Activated CD4-positive, CD25-positive, alpha-beta regulatory T cell treated with anti-CD3 and anti-CD28 coated beads, Interleukin-2, amount 50 U/mL, for 16 hours (primary cell): Measurements from ENCODE around the gene CDH5.

ENCODE experiments used
- DNase-seq: peaks from one replicate; pipeline ENCODE4 v3.0.0-alpha.2; 2020; ENCODE audit warnings: low read depth, low spot score

CDH5 gene

DNA sequence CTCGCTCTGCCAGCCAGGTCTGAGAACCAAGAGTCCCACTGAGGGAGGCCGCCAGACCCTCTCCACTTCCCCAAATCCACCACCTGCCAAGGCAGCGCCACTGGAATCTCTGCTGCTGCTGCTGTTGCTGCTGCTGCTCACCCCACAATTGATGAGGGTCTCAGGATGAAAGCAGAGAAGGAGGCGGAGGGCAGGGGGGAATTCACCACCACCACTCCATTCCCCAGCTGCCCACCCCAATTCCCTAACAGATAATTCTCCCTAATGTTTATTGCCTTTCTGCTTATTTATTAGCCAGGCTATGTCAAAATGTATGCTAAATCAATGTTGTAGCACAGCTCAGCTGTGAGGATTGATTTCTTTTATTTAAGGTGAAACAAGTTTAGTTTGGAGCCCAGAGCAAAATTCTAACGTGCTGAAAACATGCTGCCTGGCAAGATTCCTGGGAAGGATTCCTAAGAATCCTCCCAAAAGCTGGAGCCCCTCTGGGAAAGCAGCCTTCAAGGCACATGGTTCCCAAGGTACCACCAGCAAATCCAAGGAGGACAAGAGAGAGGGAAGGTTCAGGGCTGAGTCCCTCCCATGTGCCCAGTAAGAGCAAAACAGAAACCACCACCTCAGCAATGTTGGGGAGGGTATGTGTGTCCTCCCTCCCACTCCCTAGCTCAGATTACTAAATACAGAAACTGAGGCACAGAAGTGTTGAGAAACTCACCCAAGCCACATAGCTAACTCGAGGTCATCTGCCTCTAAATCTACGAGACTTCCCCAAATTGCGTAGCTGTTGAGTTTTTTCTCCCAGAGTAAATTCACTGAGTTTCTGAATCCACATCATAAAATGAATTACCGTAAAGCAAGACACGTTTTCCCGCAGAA, 12.2 kb upstream of the CDH5 start:
- no peak for DNase-seq

DNA sequence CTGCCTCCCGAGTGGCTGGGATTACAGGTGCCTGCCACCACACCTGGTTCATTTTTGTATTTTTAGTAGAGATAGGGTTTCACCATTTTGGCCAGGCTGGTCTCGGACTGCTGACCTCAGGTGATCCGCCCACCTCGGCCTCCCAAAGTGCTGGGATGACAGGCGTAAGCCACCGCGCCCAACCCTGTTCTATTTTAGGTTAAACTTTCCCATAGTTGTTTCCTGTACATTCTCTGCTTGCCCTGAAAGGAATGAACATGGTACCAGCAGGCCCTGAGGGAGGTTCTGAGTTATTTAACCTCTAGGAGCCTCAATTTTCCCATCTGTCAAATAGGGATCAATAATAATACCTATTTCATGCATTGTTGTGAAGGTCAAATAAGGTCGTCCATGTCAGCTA, 11.0 kb upstream of the CDH5 start:
- DNase-seq = no peak

DNA sequence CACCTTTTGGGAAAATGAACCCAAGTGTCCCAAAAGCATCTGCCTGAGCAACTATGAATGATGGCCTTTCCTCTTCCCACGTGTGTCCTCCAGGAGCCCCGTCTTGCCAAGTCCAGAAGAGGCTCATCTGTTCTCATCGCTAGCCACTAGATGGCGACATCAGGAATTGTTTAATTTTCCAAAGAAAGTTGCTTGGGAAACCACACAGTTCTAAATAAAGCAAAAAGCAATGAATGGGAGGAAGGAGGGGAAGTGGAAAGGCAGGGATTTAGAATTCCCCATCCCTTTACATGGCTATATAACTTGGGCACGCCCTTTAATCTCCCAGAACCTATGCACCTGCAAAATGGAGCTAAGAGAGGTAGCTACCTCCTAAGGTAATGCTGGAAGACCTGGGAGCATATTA, 9.0 kb upstream of the CDH5 start:
- DNase-seq = no peak

DNA sequence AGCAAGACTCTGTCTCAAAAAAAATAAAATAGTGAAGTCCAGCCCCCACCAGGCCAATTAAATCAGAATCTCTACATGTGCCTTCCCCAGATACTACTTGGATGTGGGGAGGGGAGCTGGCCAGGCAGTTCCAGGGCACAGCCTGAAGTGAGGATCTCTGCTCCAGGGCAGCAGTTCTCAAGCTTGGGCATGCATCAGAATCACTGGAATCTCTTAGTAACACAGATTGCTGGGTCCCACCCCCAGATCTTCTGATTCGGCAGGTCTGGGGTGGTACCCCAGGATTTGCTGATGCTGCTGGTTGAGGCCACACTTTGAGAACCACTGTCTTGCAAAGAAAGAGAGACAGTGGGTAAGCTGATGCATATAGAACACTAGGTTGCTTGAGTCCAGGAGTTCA, 8.3 kb upstream of the CDH5 start:
- DNase-seq = no peak

DNA sequence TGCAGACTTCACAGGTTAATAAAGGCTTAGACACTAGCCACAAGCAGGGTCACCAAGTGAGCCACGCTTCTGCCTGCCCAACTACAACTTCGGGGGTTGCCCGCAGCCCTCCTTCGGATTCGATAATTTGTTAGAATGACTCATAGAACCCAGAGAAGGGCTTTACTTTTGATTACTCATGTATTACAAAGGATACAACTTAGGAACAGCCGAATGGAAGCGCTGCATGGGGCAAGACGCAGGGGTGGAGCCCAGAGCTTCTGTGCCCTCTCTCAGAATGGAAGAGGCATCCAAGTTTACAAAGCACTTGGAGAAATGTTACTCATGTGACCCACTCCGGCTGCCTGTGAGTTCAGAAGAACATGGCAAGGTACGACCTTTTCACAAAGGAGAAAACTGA, 7.5 kb upstream of the CDH5 start:
- DNase-seq = no peak

DNA sequence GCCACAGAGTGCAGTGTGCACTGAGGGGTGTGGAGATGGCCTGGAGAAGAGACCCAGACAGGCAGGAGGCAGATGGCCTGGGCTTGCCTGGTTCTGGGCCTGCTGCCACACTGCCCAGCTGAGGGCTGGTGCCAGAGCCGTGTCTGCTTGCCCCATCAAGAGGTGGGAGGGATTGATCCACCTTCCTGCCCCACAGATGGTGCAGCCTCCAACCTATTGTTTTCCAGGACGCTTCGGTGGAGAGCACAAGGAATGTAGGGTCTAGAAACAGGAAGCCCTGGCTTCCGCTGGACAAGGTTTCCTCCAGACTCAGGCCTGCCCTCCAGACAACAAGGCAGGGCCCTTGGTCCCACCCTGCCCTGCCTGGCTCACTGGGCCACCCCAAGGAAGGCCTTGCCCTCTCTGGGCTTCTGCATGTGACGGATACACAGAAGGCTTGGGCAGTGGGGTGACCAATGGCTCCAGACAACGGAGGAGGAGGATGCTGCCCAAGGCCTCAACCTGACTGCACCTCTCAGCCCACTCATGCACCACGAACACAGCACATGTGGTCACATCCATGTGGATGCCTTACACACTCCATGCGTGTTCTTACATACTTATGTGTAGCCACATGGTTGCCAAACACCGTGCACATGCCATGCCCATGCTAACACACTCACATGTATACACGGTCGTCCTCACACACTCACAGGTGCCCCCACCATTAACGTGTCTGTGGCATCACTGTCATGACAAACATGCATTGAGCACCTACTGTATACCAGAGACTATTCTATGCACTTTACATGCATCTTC, 6.5 kb upstream of the CDH5 start:
- DNase-seq = no peak

DNA sequence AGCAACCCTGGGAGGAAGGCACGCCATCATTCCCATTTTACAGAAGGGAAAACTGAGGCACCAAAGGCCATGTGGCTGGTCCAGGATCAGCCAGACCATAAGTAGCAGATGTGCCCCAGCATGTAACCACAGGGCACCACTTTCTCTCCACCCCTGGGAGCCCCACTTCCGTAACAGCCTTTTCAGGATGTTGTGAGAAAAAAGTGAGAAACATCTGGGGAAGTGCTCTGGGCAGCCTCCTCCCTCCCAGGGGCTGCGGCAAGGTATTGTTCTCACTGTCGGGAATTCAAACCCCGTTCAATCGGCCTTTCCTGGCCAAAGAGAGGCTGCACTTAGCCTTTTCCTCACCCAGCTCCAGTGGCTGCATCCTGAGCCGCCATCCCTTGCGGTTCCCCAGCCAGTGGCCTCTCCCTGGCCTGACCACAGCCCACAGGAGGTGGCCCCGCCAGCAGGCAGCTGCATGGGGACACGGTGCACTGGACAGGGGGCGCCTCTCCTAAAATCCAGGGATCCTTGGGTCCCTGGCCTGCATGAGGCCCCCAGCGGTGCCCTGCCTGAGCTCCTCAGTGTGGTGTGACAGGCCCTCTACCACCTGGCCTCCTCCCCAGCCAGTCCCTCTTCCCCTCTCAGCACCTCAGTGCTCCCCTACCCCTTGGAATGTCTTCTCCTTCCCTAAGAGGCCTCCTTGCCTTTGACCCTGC, 5.7 kb upstream of the CDH5 start:
- DNase-seq = no peak

DNA sequence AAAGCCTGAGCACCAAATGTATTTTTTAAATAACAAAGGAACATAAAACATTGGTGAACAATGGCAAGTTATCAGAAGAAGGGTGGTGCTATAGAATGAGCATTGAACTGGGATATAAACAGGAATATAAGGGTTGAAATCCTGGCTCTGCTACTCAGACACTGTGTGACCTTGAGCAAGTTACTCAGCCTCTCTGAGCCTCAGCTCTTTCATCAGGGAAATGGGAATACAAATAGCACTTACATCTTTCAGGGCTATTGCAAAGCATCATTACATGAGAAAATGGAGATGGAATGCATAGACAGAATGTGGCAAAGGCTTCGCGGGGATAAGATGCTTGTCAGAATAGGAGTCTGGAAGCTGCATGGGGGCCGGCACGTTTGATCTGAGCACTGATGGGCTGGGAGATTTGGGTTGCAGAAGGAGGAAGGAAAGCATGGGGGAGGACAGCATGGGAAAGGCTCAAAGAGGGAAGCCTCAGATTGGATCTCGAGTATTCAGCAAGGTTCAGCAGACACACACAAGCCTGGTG, 4.8 kb upstream of the CDH5 start:
- DNase-seq = no peak

DNA sequence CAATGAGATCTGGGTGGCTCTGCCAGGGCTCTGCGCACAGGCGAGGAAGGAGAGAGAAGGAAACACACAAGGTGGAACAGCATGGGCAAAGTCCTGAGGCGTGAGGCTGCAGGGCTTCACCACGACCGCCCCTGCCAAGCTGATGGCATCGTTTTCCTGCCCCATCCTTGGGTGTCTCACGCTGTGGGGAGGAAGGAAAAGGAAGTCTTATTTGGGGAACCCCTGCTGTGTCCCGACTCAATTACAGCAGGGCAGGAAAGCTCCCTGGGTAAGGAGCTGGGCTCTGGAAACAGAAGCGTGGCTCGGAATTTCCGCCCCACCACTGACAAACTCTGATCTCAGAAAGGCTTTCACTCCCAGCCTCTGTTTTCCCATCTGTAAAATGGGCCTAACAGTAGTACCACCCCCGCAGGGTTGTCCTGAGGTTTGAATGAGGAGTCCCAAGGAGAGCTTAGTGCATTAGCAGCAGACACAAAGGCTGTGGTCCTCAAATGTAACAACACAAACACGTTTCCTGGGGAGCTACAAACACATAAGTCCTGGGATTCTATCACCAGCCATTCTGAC, 3.2 kb upstream of the CDH5 start:
- DNase-seq = no peak

DNA sequence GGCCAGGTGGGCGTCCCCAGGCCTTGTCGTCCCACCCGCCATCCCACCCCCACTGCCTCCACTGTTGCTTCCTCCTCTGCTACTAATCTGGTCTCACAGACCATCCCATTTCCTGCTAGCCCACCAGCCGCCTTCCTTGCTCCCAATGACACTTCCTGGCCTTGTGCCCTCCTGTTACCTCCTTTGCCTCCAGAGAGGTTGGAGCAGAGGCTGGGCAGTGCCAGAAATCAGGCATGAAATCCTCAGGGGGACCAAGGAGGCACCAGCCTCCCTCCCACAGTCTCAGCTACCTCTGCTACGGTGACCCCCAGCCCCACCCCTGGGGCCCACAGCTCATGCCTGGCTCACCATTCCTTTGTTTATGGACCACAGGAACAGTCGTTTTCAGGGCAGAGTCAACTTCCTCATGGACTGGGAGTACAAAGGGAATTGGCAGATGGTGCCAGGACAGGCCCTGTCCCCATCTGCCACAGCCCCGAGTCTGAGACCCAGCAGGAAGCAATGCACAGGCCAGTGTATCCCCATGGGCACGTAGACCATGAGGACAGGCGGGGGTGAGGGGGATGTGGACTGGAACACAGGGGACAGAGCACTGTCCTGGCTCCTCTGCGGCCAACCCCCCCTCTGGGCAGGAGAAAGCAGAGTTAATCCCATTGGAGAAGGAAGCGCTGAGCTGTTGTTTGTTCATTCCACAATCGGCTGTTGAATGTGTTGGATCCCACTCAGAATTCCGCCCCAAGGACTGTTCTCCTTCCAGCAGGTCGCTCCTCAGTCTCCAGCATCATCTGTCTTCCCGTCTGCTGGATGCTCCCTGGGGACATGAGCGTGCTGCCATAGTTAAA, 2.2 kb upstream of the CDH5 start:
- DNase-seq = no peak

DNA sequence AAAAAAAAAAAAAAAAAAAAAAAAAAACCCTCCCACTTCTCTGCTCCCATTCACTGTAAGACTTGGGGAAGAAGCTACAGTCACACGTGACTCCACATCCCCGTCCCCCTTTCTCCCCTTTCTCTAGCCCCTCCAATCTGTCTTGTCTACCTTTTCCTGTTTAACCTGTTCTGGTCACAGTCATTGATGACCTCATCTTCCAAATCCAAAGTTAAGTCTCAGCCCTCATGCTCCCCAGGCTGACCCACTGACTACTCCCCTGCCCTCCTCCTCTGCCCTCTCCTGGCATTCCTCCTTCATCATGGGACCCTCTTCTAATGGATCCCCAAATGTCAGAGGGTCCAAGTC, 1.6 kb upstream of the CDH5 start:
- DNase-seq = no peak

DNA sequence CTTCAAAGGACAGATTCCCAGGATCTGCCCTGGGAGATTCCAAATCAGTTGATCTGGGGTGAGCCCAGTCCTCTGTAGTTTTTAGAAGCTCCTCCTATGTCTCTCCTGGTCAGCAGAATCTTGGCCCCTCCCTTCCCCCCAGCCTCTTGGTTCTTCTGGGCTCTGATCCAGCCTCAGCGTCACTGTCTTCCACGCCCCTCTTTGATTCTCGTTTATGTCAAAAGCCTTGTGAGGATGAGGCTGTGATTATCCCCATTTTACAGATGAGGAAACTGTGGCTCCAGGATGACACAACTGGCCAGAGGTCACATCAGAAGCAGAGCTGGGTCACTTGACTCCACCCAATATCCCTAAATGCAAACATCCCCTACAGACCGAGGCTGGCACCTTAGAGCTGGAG, 840 bp upstream of the CDH5 start:
- no peak for DNase-seq

DNA sequence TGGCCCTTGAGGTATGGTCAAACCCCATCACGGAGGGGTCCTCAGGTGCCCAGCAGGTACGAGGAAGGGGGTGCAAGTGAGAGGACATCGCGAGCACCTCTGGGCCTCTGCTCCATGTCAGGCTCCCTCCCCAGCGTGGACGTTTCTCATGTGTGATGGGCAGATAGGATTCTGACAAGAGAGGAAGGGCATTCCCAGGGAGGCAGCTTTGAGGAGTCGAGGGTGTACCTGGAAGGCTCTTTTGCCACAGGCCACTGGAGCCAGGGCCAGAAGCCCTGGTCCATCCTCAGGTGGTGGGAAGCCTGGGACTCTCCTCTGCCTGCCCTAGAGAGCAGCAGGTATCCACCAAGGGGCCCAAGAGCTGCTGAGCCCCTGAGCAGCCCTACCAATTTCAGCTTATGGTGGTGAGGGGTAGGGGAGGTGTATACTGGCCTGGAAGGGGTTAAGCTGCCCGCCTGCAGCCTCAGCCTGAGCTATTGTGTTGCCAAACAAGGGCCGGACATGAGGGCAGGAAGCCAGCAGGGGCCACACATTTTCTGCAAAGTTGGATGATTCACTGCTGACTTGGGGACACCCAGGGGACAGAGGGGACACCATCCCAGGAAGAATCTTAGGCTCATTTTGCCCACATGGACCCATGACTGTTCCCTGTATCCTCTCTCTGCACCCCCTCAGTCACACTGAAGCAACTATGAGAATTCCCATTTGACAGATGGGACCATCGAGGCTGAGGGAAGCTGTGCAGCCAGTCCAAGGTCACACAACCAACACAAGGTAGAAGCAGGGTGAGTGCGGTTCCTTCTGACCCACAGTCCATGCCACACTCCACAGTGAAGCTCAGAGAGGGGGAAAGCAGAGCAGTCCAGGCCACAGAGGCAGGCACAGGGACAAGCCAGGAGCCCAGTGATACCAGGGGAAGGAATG, 1.7 kb downstream of the CDH5 start:
- DNase-seq = no peak

DNA sequence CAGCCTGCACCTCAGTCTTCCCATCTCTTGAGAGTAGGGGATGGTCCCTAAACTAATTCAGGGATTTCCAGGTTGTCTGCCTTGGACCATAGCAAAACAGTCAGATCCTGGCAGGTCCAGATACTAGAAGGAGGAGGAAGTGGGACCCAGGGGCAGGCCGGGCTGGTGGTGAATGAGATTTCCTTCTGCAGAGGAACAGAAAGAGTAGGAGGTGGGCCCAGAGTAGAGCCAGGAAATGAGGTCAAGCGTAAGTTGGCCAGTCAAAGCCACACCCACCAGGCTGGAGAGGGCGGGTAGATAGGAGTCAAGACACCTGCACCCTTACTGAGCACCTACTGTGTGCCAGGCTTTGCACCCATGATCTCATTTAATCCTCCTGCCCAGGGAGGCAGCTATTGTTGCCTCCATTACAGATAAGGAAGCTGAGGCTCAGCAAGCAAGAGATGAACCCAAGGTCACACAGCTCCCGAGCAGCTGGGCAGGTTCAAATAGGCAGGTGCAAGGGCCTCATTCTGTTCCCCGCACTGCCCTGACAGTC, 2.6 kb downstream of the CDH5 start:
- DNase-seq = no peak

DNA sequence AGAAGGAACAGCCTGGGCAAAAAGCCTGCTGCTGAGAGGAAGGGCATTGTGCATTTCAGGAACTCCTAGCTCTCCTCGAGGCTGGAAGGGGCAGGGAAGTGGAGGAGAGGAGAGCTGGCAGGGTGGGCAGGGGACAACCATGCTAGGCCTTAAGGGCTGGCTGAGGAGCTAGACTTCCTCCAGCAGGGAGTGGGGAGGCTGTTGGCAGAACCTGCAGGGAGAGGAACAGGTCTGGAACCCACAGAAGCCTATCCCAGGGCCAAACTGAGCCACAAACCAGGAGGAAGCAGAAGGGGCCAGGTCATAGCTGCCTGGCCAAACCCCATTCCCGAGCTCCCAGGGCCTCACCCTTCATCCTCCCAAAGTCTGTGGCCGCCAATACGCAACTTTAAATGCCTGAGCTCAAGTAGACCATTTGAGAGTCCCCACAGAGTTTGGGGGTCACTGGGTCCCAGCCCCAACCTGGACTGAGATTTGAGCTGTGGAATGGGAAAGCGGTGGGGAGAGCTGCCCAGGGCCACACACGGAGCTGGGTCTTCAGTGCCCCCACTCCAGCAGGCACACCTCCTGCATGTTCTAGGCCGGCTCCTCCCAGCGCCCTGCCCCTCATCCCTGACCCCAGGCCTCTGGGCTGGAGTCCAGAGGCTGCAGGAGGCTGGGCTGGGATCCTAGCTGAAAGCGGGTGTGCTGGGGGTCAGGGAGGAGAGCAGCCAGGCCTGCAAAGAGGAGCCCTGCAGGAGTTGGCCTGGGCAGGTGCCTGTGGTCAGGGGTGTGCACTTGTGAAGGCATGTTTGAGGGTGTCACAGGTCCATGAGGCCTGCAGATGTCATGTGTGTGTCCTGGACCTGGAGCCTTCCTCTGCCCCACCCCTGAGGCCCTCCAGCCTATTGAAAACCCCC, 4.5 kb downstream of the CDH5 start:
- no peak for DNase-seq

DNA sequence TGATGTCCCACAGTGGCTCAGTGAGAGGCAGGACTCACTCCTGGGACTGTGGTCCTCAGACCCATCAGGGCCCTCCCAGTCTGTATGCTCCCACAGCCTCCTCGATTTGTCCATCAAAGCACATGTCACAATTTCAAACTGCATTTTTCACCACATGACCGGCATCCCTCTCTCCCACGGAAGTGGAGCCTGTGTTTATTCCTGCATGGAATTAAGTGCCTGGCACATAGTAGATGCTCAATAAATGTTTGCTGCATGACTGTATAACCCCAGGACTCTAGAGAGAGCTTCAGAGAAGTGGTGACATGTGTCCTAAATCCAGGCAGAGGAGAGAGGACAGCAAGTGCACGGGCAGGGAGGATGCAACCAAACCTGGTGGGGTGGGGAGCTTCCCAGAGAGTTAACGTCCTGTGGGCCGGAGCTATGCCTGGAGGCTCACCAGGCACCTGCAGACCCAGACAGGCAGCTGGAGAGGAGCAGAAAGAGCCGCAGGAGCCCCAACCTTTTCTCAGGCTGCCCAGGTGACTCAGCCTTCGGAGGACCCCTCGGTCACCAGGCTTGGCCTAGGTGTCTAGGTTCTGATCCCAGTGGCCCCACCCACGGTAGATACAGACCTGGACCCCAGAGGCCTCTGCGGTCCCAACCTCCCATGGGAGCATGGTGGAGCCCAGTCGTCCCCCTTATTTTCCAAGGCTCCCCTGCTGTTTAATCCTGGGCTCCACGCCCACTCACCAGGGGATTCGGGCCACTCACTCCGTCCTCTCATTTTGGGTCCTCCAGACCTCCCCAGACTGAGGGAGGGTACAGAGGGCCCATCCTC, 5.8 kb downstream of the CDH5 start:
- DNase-seq = no peak

DNA sequence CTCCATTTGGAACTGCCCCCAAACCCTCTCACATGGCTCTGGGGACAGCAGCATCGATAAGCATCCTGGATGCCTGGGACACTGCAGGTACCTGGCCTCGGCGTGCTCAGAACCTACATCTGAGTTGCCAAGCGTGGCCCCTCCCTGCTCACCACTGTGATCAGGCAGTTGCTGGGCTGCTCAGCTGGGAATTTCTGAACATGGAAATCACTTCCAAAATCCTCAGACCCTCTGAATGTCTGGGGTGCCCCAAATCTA, 6.3 kb downstream of the CDH5 start:
- DNase-seq = no peak

DNA sequence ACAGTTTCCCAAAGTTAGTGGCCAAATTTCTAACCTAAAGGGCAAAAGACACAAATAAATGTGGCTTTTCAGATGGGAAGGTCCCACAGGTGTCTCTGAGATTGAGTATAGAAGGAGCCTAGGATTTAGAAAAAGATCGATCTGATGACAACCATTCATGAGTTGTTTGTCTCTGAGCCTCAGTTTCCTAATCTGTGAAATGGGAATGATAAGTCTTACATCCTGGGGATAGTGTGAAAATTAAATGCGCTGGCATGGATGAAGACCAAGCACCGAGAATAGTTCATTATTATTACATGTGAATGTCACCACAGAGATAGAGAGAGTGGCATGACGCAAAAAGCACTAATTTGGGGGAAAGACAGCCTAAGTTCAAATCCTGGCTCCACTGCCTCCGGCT, 7.2 kb downstream of the CDH5 start:
- DNase-seq = no peak
